ENCODE data around the gene VWA3B.
"Not testable (repeated sequence)": the region's sequence is repeated elsewhere in the genome, so short reads cannot be mapped to it uniquely, and the experiment has no call there.

VWA3B gene, protein sequence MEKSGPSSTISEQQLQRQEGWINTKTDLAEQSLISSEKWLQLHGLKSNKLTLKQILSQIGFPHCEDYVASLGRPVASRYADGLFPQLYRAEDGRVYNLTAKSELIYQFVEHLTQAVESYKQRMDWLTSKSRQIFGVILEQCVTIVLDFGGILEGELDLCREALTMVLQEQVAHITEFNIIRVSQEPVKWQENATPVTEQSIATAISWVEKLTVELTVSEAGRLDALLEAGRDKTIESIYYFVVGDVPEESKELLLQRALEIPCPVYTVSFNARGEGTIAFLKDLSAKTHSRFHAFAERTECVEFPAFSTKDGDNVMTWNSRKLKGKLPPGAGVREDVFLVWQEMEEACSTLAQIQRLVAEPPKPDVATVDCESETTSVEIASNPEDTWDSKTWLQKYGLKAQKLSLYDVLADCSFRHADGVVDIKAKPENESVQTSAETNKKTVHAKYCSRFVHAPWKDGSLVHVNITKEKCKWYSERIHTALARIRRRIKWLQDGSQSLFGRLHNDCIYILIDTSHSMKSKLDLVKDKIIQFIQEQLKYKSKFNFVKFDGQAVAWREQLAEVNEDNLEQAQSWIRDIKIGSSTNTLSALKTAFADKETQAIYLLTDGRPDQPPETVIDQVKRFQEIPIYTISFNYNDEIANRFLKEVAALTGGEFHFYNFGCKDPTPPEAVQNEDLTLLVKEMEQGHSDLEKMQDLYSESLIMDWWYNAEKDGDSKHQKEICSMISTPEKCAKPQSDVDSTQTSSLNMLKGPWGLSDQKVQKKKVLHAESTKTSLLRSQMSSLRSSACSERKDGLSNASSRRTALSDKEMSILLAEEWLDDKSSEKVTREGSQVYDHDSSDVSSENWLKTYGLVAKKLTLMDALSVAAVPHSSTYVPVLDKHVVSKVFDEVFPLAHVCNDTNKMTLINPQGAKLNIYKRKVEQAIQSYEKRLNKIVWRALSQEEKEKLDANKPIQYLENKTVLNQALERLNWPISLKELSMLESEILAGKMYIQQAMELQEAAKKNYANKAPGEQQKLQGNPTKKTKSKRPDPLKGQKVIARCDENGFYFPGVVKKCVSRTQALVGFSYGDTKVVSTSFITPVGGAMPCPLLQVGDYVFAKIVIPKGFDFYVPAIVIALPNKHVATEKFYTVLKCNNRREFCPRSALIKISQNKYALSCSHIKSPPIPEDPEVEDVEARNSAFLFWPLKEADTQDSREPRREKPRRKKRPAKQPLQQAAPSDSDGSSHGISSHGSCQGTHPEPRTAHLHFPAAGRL (N-terminal part only)

GRCh38 chr2:98086491-98087446, at the start of gene VWA3B:
Gene VWA3B, plus strand, starts transcription at chr2:98087167. Its CDS starts 5,926 bp downstream, at chr2:98093093.
- H3K4me3 ChIP-seq (ENCODE audit: low read depth, low read length) = peak within 1 kb of the TSS; percentile 58

- H3K4me3 ChIP-seq (ENCODE audit: low read depth, low read length) = no peak overlapping the region
Observed at GRCh38 chr2:98037206-98037605, 49.8 kb upstream of the VWA3B start.

- H3K4me3 ChIP-seq (ENCODE audit: low read depth, low read length) = no peak overlapping the region
Observed at GRCh38 chr2:98037666-98038336, 49.2 kb upstream of the VWA3B start.

- no peak overlapping the region for H3K4me3 ChIP-seq (ENCODE audit: low read depth, low read length)
Observed at GRCh38 chr2:98039085-98039756, 47.7 kb upstream of the VWA3B start.

DNA sequence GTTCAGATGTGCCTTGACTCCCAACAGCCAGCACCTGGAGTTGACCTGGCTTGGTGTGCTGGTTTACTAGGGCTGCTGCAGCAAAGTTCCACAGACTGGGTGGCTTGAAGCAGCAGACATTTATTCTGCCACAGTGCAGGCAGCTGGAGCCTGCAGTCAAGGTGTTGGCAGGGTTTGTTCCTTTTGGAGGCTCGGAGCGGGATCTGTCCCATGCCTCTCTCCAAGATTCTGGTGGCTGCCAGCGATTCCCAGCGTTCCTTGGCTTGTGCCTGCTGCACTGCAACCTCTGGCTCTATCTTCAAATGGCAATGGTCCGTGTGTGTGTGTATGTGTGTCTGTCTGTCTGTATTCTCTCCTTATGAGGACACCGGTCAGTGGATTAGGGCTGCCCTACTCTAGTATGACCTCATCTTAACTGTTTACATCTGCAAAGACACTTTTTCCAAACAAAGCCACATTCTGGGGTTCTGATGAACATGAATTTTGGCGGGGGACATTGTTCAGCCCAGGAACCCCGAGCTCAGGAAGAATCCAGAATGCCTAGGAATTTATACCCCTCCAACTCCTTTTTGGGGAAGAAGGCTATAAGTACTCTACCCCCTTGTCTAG, 46.5 kb upstream of the VWA3B start:
- H3K4me3 ChIP-seq (ENCODE audit: low read depth, low read length) = no peak overlapping the region

GRCh38 chr2:98043101-98043500, 43.9 kb upstream of the VWA3B start:
- H3K4me3 ChIP-seq (ENCODE audit: low read depth, low read length) = no peak overlapping the region

DNA sequence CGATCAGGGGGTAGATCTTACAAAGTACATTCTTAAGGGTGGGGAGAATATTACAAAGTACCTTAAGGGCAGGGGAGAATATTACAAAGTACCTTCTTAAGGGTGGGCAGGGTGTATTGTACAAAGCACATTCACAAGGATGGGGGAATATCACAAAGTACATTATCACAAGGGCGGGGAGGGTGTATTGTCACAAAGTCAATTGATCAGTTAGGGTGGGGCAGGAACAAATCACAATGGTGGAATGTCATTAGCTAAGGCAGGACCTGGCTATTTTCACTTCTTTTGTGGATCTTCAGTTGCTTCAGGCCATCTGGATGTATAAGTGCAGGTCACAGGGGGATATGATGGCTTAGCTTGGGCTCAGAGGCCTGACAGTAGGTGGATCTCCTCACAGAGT, 42.2 kb upstream of the VWA3B start:
- not testable (repeated sequence) for H3K4me3 ChIP-seq (ENCODE audit: low read depth, low read length)

DNA sequence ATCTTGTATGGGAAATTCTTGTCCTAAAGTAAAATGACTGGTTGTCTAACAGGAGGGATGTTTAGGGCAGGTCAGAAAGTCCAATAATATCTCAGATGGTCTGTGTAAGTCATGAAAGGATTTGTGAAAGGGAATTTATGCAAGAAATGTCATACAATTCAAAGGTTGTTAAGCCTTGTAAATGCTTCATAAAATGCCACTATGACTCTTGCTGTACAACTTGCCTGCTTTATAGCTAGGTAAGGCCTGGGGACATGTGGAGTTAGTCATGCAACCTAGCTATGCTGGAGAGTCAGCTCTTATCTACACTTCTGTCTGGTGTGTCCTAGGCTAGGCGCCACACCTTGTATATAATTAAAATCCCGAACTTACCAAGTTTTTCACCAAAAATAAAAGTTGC, 36.9 kb upstream of the VWA3B start:
- no peak overlapping the region for H3K4me3 ChIP-seq (ENCODE audit: low read depth, low read length)

- H3K4me3 ChIP-seq (ENCODE audit: low read depth, low read length) = no peak overlapping the region
Observed at GRCh38 chr2:98058191-98058975, 28.6 kb upstream of the VWA3B start.

DNA sequence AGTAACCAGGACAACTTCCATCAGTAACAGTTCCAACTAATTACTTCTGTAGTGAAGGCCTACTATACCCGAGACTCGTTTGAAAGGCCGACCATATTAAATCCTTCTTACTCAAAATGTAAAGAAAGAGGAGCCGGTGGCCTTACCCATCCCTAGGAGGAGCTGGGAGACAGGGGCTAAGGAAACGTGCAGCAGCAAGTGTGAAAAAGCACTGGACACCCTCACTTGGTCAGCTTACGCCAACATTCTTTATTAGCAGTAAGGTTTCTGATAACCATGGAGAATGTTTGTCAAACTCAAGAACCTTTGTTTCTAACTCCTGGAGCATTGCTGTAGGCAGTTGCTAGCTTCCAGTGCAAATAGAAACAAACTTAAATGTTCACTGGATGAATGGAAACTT, 26.7 kb upstream of the VWA3B start:
- no peak overlapping the region for H3K4me3 ChIP-seq (ENCODE audit: low read depth, low read length)

GRCh38 chr2:98063291-98063854, 23.6 kb upstream of the VWA3B start:
- H3K4me3 ChIP-seq (ENCODE audit: low read depth, low read length) = no peak overlapping the region

- no peak overlapping the region for H3K4me3 ChIP-seq (ENCODE audit: low read depth, low read length)
Observed at GRCh38 chr2:98065808-98066207, 21.2 kb upstream of the VWA3B start.

- H3K4me3 ChIP-seq (ENCODE audit: low read depth, low read length) = no peak overlapping the region
Observed at GRCh38 chr2:98067160-98067559, 19.8 kb upstream of the VWA3B start.

- no peak overlapping the region for H3K4me3 ChIP-seq (ENCODE audit: low read depth, low read length)
Observed at GRCh38 chr2:98070081-98070480, 16.9 kb upstream of the VWA3B start.

- H3K4me3 ChIP-seq (ENCODE audit: low read depth, low read length) = no peak overlapping the region
Observed at GRCh38 chr2:98072442-98072841, 14.5 kb upstream of the VWA3B start.

- H3K4me3 ChIP-seq (ENCODE audit: low read depth, low read length) = no peak overlapping the region
Observed at GRCh38 chr2:98078701-98079100, 8.3 kb upstream of the VWA3B start.

GRCh38 chr2:98084151-98084868, 2.7 kb upstream of the VWA3B start:
- no peak overlapping the region for H3K4me3 ChIP-seq (ENCODE audit: low read depth, low read length)

All from iPS-11a (cell line).